ENCODE data around the gene ITGAE.

- TF ChIP-seq EZH2 (optimal IDR thresholded peaks at IDR 0.05; ENCODE audit: low read depth, low read length): no peak
- TF ChIP-seq CTCF (IDR thresholded peaks at IDR 0.05; ENCODE audit: low read length): no peak
- TF ChIP-seq EZH2phosphoT487 (IDR thresholded peaks at IDR 0.05; ENCODE audit: low read length): no peak
Observed at GRCh38 chr17:3729881-3730280, 71.1 kb downstream of the ITGAE start.
